Measurements from ENCODE around the gene DPH7.
"Not testable (repeated sequence)": the region's sequence is repeated elsewhere in the genome, so short reads cannot be mapped to it uniquely, and the experiment has no call there.

The DPH7 gene

GRCh38 chr9:137547687-137548543 is 30.8 kb downstream of the DPH7 start:
- DNase-seq (ENCODE audit: low read depth in 2 of 2), result no peak

GRCh38 chr9:137545123-137545522 is 33.6 kb downstream of the DPH7 start:
- no peak for DNase-seq (ENCODE audit: low read depth in 2 of 2)

GRCh38 chr9:137544176-137544760 is 34.5 kb downstream of the DPH7 start:
- DNase-seq (ENCODE audit: low read depth in 2 of 2), result no peak

- DNase-seq (ENCODE audit: low read depth in 2 of 2), result no peak
Observed at GRCh38 chr9:137543237-137543963, 35.3 kb downstream of the DPH7 start.

GRCh38 chr9:137542486-137542885 is 36.2 kb downstream of the DPH7 start:
- DNase-seq (ENCODE audit: low read depth in 2 of 2), result no peak

- no peak for DNase-seq (ENCODE audit: low read depth in 2 of 2)
Observed at GRCh38 chr9:137540536-137540935, 38.2 kb downstream of the DPH7 start.

- DNase-seq (ENCODE audit: low read depth in 2 of 2), result no peak
Observed at GRCh38 chr9:137538058-137538457, 40.7 kb downstream of the DPH7 start.

- not testable (repeated sequence) for DNase-seq (ENCODE audit: low read depth in 2 of 2)
Observed at GRCh38 chr9:137536594-137537131, 42.1 kb downstream of the DPH7 start.

- no peak for DNase-seq (ENCODE audit: low read depth in 2 of 2)
Observed at GRCh38 chr9:137535120-137535428, 43.7 kb downstream of the DPH7 start.

GRCh38 chr9:137534256-137535119 is 44.2 kb downstream of the DPH7 start:
- no peak for DNase-seq (ENCODE audit: low read depth in 2 of 2)

- not testable (repeated sequence) for DNase-seq (ENCODE audit: low read depth in 2 of 2)
Observed at GRCh38 chr9:137532891-137533468, 45.7 kb downstream of the DPH7 start.

- DNase-seq (ENCODE audit: low read depth in 2 of 2), result no peak
Observed at GRCh38 chr9:137531099-137531765, 47.5 kb downstream of the DPH7 start.

GRCh38 chr9:137530331-137530730 is 48.4 kb downstream of the DPH7 start:
- DNase-seq (ENCODE audit: low read depth in 2 of 2), result no peak

GRCh38 chr9:137524981-137525317 is 53.8 kb downstream of the DPH7 start:
- no peak for DNase-seq (ENCODE audit: low read depth in 2 of 2)

GRCh38 chr9:137524161-137524980 is 54.4 kb downstream of the DPH7 start:
- DNase-seq (ENCODE audit: low read depth in 2 of 2), result no peak

GRCh38 chr9:137522746-137523455 is 55.8 kb downstream of the DPH7 start:
- no peak for DNase-seq (ENCODE audit: low read depth in 2 of 2)

- DNase-seq (ENCODE audit: low read depth in 2 of 2), result no peak
Observed at GRCh38 chr9:137521405-137521985, 57.2 kb downstream of the DPH7 start.

GRCh38 chr9:137520614-137521404 is 57.9 kb downstream of the DPH7 start:
- DNase-seq (ENCODE audit: low read depth in 2 of 2), result no peak
